HFF-Myc (cell line): ENCODE results near the gene TSPOAP1.

Experiments
- DNase-seq: peaks from one replicate; pipeline ENCODE4 v3.0.0-alpha.2; 2011; ENCODE audit warnings: low read depth; ENCODE audit errors: extremely low read depth
- H3K4me3 ChIP-seq: replicated peaks from 2 replicates; pipeline ENCODE4 v1.5.1; 2011; ENCODE audit warnings: low read depth, mild to moderate bottlenecking, control low read depth, low read length
- CTCF ChIP-seq: IDR thresholded peaks from 2 replicates; pipeline ENCODE4 v1.5.1; 2012; ENCODE audit warnings: mild to moderate bottlenecking, low read depth, low read length, control low read depth; ENCODE audit errors: missing control alignments

Gene TSPOAP1

GRCh38 chr17:58373923-58374322, 45.3 kb upstream of the TSPOAP1 start:
- no peak overlapping the region for H3K4me3 ChIP-seq
- DNase-seq = no peak
- TF ChIP-seq CTCF = no peak

DNA sequence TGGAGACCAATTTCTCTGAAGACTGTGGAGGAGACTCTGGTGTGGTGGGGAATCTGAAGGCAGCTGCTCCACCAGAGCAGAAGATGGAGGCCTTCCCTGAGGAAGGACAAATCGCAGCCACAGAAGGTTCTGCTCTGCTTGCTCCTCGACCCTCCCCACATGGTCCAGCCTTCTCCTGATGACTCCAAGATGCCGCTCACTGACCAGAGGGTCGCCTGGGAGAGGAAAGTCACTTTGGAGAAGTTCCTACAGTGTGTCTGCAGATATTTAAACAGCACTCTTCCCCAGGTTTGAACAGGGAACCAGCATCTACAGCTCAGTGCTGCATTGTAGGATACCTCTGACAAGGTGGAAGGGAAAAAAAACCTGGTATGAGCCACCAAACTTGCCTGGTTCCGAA, 44.4 kb upstream of the TSPOAP1 start:
- no peak for DNase-seq
- no peak overlapping the region for H3K4me3 ChIP-seq
- TF ChIP-seq CTCF = no peak

- no peak for DNase-seq
- no peak overlapping the region for H3K4me3 ChIP-seq
- TF ChIP-seq CTCF = no peak
Observed at GRCh38 chr17:58371300-58371950, 42.8 kb upstream of the TSPOAP1 start.

- TF ChIP-seq CTCF = no peak
- no peak overlapping the region for H3K4me3 ChIP-seq
- no peak for DNase-seq
Observed at GRCh38 chr17:58370716-58371115, 42.1 kb upstream of the TSPOAP1 start.

- no peak for TF ChIP-seq CTCF
- no peak for DNase-seq
- H3K4me3 ChIP-seq = no peak overlapping the region
Observed at GRCh38 chr17:58370309-58370708, 41.7 kb upstream of the TSPOAP1 start.

DNA sequence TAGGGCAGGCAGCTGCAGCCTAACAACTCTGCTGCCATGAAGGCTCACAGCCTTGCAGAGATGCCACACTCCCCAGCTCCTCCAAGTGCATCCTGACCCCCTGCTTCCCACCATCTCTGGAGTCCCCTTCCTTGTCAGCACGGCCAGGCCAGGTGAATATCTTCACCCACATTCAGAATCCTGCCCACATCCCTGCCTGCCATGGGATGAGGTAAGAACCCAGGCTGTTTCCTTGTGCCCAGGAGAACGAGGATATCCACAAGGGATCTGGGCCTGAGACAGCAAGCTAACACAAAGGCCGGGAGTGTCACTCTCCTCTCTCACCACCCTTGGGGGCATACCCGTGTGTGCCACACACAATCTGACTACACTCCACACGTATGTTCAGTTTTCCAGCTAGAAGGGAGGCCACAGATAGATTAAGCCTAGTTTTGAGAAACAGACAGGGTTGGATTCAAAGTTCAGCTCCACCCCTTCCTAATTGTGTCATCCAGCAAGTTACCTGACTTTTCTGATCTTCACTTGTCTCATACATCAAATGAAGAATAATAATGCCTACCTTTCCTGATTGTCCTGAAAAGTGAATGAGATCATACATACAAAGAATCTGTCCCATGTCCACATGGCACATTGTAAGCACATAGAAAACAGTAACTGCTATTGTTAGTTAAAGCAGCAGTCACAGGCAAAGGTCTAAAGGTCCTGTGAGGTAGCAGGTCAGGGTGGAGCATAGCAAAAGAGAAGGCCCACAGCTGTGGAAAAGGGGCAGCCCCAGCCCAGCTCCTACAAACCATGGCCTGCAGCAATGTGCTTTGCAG, 40.8 kb upstream of the TSPOAP1 start:
- TF ChIP-seq CTCF = no peak
- H3K4me3 ChIP-seq = no peak overlapping the region
- DNase-seq = no peak
